ENCODE measurements around the gene CRYL1. TPM values are rescaled to one million over a fixed set of nuclear protein-coding genes. Genes with fewer than 3 reads are reported as not detected.

CRYL1 gene
- total and polyA plus RNA-seq, 2 of the 13 experiments (the other 11 are each of a cell fraction or from before 2014, with no cell fraction given) = 57.2 to 115 TPM

DNA sequence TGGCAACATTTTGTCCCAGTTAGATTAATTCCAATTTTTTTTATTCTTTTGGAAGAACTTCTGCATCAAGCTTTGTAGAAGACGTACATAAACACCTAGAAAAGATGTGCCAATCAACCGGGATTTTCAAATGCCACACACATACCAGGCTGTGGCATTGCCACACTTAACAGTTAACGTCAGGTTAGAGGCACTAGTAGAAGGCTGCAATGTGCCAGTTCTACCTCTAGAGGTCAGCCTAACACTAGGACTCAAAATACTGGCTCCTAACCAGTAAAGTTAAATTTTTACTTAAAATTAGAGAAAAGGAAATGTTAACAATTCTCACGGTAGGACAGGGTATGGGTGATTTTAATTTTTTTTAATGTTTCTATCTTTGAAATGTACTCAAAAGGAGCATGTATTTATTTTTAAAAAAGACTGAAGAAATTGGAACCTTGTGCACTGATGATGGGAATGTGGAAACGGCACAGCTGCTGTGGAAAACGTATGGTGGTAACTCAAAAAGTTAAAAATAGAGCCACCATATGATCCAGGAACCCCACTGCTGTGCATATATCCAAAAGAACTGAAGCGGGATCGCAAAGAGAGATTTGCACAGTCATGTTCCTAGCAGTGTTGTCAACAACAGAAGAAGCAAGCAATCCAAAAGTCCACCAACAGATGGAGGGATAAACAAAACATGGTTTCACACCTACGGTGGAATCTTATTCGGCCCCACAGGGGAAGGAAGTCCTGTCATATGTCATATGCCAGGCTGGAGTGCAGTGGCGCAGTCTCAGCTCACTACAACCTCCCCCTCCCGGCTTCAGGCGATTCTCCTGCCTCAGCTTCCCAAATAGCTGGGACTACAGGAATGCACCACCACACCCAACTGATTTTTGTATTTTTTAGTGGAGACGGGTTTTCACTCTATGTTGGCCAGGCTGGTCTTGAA, 30.3 kb downstream of the CRYL1 start (continued):
- TF ChIP-seq NR2F6 (IDR thresholded peaks at IDR 0.05) (no peak), NR2F6 (CRISPR knock-in tag; IDR thresholded peaks at IDR 0.05) (no peak), EED (CRISPR knock-in tag; IDR thresholded peaks at IDR 0.05) (no peak), ZNF577 (CRISPR knock-in tag; IDR thresholded peaks at IDR 0.05; ENCODE audit: borderline replicate concordance, low read depth) (no peak), ZNF367 (CRISPR knock-in tag; IDR thresholded peaks at IDR 0.05; ENCODE audit: borderline replicate concordance) (no peak), PAF1 (CRISPR knock-in tag; IDR thresholded peaks at IDR 0.05) (no peak), ZNF878 (CRISPR knock-in tag; IDR thresholded peaks at IDR 0.05) (no peak), FOXA1 (IDR thresholded peaks at IDR 0.05) (no peak), FOXA1 (CRISPR knock-in tag; IDR thresholded peaks at IDR 0.05) (peak; percentile 69), ZNF557 (CRISPR knock-in tag; IDR thresholded peaks at IDR 0.05) (no peak), EHMT2 (IDR thresholded peaks at IDR 0.05; ENCODE audit: borderline replicate concordance, low read depth, low read length) (no peak), ZNF253 (CRISPR knock-in tag; IDR thresholded peaks at IDR 0.05; ENCODE audit: borderline replicate concordance) (no peak), MED8 (CRISPR knock-in tag; IDR thresholded peaks at IDR 0.05; ENCODE audit: insufficient replicate concordance) (no peak), SALL1 (CRISPR knock-in tag; IDR thresholded peaks at IDR 0.05) (peak; percentile 47), IRF2 (CRISPR knock-in tag; IDR thresholded peaks at IDR 0.05) (no peak), MAFK (conservative IDR thresholded peaks at IDR 0.05 in 1 of 2, IDR thresholded peaks at IDR 0.05 in 1 of 2; ENCODE audit: low read length in 2 of 2) (peak; percentile 58 to 60), HOXA3 (CRISPR knock-in tag; IDR thresholded peaks at IDR 0.05) (no peak), HMGA1 (CRISPR knock-in tag; conservative IDR thresholded peaks at IDR 0.05) (no peak), GABPB1 (CRISPR knock-in tag; IDR thresholded peaks at IDR 0.05) (no peak)
- TF ChIP-seq, protein P1, sequence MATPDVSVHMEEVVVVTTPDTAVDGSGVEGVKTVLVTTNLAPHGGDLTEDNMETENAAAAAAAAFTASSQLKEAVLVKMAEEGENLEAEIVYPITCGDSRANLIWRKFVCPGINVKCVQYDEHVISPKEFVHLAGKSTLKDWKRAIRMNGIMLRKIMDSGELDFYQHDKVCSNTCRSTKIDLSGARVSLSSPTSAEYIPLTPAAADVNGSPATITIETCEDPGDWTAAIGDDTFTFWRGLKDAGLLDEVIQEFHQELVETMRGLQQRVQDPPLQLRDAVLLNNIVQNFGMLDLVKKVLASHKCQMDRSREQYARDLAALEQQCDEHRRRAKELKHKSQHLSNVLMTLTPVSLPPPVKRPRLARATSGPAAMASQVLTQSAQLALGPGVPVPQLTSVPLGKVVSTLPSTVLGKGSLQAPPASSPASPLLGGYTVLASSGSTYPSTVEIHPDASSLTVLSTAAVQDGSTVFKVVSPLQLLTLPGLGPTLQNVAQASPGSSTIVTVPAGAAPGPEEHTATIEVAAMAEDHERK (CRISPR knock-in tag; IDR thresholded peaks at IDR 0.05; ENCODE audit: low read depth) = no peak
- TF ChIP-seq, protein P2, sequence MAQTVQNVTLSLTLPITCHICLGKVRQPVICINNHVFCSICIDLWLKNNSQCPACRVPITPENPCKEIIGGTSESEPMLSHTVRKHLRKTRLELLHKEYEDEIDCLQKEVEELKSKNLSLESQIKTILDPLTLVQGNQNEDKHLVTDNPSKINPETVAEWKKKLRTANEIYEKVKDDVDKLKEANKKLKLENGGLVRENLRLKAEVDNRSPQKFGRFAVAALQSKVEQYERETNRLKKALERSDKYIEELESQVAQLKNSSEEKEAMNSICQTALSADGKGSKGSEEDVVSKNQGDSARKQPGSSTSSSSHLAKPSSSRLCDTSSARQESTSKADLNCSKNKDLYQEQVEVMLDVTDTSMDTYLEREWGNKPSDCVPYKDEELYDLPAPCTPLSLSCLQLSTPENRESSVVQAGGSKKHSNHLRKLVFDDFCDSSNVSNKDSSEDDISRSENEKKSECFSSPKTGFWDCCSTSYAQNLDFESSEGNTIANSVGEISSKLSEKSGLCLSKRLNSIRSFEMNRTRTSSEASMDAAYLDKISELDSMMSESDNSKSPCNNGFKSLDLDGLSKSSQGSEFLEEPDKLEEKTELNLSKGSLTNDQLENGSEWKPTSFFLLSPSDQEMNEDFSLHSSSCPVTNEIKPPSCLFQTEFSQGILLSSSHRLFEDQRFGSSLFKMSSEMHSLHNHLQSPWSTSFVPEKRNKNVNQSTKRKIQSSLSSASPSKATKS (CRISPR knock-in tag; IDR thresholded peaks at IDR 0.05) = no peak
- TF ChIP-seq, protein P3, sequence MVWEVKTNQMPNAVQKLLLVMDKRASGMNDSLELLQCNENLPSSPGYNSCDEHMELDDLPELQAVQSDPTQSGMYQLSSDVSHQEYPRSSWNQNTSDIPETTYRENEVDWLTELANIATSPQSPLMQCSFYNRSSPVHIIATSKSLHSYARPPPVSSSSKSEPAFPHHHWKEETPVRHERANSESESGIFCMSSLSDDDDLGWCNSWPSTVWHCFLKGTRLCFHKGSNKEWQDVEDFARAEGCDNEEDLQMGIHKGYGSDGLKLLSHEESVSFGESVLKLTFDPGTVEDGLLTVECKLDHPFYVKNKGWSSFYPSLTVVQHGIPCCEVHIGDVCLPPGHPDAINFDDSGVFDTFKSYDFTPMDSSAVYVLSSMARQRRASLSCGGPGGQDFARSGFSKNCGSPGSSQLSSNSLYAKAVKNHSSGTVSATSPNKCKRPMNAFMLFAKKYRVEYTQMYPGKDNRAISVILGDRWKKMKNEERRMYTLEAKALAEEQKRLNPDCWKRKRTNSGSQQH (CRISPR knock-in tag; IDR thresholded peaks at IDR 0.05; ENCODE audit: low read depth) = no peak
- TF ChIP-seq, protein P4, sequence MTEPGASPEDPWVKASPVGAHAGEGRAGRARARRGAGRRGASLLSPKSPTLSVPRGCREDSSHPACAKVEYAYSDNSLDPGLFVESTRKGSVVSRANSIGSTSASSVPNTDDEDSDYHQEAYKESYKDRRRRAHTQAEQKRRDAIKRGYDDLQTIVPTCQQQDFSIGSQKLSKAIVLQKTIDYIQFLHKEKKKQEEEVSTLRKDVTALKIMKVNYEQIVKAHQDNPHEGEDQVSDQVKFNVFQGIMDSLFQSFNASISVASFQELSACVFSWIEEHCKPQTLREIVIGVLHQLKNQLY (CRISPR knock-in tag; IDR thresholded peaks at IDR 0.05) = no peak
- TF ChIP-seq, protein P5, sequence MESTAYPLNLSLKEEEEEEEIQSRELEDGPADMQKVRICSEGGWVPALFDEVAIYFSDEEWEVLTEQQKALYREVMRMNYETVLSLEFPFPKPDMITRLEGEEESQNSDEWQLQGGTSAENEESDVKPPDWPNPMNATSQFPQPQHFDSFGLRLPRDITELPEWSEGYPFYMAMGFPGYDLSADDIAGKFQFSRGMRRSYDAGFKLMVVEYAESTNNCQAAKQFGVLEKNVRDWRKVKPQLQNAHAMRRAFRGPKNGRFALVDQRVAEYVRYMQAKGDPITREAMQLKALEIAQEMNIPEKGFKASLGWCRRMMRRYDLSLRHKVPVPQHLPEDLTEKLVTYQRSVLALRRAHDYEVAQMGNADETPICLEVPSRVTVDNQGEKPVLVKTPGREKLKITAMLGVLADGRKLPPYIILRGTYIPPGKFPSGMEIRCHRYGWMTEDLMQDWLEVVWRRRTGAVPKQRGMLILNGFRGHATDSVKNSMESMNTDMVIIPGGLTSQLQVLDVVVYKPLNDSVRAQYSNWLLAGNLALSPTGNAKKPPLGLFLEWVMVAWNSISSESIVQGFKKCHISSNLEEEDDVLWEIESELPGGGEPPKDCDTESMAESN (CRISPR knock-in tag; conservative IDR thresholded peaks at IDR 0.05) = no peak

All from HepG2 (cell line).